LNCAP (cell line): ENCODE data around the gene DOCK4.

Source experiments
- TF ChIP-seq, protein P1 (sequence below): fragments of 450-650 bp; IDR thresholded peaks from 2 replicates; pipeline ENCODE4 v1.5.1; 2017; ENCODE audit warnings: mild to moderate bottlenecking

The DOCK4 gene

GRCh38 chr7:112184455-112184854 lies 21.7 kb downstream of the DOCK4 start:
- TF ChIP-seq, protein P1, sequence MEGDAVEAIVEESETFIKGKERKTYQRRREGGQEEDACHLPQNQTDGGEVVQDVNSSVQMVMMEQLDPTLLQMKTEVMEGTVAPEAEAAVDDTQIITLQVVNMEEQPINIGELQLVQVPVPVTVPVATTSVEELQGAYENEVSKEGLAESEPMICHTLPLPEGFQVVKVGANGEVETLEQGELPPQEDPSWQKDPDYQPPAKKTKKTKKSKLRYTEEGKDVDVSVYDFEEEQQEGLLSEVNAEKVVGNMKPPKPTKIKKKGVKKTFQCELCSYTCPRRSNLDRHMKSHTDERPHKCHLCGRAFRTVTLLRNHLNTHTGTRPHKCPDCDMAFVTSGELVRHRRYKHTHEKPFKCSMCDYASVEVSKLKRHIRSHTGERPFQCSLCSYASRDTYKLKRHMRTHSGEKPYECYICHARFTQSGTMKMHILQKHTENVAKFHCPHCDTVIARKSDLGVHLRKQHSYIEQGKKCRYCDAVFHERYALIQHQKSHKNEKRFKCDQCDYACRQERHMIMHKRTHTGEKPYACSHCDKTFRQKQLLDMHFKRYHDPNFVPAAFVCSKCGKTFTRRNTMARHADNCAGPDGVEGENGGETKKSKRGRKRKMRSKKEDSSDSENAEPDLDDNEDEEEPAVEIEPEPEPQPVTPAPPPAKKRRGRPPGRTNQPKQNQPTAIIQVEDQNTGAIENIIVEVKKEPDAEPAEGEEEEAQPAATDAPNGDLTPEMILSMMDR: no peak

DNA sequence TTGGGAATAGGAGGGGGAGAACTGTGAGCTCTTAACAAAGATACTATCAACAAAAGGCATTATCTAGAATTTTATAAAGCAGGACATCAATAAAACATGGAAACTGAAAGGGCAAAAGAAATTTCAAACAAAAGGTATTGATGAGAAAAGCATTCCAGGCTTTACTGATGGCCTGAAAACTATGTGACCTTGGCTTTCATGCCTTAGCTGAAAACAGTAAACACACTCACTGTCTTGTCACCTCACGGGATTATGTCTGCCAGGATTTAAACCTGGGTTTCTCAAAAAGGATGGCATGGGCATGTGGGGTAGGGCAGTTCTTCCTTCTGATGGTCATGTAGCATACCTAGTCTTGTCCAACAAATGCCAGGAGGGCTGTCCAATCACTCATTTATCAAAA lies 22.9 kb downstream of the DOCK4 start:
- TF ChIP-seq, protein P1: no peak

- TF ChIP-seq, protein P1: no peak
These were observed 23.4 kb downstream of the DOCK4 start for GRCh38 chr7:112182749-112183148.

DNA sequence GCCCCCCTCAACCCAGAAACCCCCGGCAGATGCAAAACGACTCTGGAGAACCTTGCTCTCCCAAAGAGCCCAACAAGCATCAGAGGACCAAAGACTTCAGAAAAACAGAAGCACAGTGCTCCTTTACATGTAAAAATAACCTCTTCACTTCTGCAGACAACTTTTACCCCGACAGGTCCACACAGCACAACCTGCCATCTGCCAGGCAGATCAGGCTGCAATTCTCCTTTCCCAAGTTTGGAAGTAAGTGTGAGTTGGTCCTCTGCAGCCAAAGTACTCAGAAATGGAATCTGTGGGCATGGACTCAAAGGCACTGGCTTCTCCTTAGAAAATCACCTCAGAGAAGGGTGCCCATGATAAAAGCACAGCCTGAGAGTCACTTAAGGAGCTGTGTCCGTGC lies 26.0 kb downstream of the DOCK4 start:
- TF ChIP-seq, protein P1: no peak

DNA sequence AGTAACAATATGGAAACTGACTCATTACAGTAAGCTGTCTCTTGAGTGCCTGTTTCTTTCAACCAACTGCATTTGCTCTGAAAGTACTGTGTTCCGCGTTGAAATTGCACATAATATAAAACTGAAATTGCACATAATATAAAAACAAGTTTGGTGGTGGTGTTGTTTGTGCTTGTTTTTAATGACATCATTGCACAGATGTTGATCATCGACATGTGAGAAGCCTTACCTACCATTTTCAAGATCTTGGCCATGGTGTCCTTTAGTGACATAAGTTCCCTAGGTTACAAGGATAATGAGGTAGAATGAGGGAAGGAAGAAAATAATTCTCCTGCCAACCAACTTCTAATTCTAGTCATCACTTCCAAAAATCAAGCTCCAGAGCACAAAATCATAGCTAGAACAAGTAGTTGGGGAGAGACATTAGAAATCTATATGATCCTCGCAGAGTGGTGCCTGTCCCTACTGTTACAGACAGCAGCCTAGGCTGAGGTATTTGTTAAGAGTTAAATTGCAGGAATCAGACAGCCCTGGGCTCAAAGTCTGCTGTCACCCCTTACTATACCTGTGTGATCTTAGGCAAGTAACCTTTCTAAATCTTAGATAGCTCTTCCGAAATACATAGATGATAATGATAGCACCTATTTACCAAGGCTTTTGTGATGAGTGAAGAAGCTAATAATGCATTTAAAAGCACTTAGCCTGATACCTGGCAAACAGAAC lies 29.3 kb downstream of the DOCK4 start:
- TF ChIP-seq, protein P1: no peak

GRCh38 chr7:112176241-112176640 lies 30.0 kb downstream of the DOCK4 start:
- TF ChIP-seq, protein P1: no peak

DNA sequence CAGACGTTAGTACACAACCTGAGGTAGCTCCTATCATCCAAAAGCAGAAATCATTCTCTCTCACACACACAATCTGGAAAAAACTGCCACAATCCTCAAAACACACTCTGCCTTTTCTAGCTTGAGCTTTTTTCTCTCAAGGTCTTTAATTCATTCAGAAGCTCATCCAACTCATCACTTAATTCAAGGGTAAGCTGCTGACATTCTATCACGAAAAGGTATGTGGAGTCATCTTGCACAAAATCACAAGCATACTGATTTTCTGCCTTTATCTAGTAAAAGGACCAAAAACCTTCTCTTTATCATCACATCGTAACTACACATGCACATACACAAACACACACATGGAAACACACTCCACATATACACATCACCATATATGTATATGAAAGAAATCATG lies 32.0 kb downstream of the DOCK4 start:
- TF ChIP-seq, protein P1: no peak

GRCh38 chr7:112173568-112173905 lies 32.7 kb downstream of the DOCK4 start:
- TF ChIP-seq, protein P1: no peak
